GM12874 (cell line): ENCODE measurements around the gene PER2.
A peak's percentile ranks its signal among the peaks of the same experiment; 100 is the strongest.

Source experiments
- TF ChIP-seq, protein P1 (sequence below): IDR thresholded peaks from 2 replicates; pipeline ENCODE4 v1.5.1; 2011; ENCODE audit warnings: low read depth, mild to moderate bottlenecking, control low read depth, low read length, moderate library complexity; ENCODE audit not compliant: insufficient read depth

The PER2 gene

DNA sequence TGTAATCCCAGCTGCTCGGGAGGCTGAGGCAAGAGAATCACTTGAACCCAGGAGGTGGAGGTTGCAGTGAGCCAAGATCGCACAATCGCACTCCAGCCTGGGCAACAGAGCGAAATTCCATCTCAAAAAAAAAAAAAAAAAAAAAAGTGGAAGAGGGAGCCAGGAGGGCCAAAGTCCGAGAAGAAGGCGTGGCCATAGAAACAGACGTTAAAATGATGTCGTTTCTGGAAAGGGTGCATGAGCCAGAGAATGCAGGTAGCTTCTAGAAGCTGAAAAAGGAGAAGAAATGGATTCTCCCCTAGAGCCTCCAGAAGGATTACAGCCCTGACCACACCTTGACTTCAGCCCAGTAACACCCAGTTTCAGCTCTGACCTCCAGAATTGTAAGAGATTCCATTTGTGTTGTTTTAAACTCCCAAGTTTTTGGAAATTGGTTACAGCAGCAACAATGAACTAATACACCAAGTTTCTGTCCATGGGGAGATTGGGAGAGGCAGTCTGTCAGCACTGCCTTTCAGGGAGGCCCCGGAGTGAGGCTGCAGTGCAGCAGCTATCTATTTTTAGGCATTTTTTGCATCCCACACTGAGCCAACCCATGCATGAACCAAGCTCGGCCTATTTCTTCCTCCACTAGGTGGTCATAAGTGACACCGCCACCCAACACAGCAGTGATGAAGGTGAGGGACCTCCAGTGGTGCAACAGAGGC, 17.7 kb upstream of the PER2 start:
- TF ChIP-seq, protein P1, sequence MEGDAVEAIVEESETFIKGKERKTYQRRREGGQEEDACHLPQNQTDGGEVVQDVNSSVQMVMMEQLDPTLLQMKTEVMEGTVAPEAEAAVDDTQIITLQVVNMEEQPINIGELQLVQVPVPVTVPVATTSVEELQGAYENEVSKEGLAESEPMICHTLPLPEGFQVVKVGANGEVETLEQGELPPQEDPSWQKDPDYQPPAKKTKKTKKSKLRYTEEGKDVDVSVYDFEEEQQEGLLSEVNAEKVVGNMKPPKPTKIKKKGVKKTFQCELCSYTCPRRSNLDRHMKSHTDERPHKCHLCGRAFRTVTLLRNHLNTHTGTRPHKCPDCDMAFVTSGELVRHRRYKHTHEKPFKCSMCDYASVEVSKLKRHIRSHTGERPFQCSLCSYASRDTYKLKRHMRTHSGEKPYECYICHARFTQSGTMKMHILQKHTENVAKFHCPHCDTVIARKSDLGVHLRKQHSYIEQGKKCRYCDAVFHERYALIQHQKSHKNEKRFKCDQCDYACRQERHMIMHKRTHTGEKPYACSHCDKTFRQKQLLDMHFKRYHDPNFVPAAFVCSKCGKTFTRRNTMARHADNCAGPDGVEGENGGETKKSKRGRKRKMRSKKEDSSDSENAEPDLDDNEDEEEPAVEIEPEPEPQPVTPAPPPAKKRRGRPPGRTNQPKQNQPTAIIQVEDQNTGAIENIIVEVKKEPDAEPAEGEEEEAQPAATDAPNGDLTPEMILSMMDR: no peak

DNA sequence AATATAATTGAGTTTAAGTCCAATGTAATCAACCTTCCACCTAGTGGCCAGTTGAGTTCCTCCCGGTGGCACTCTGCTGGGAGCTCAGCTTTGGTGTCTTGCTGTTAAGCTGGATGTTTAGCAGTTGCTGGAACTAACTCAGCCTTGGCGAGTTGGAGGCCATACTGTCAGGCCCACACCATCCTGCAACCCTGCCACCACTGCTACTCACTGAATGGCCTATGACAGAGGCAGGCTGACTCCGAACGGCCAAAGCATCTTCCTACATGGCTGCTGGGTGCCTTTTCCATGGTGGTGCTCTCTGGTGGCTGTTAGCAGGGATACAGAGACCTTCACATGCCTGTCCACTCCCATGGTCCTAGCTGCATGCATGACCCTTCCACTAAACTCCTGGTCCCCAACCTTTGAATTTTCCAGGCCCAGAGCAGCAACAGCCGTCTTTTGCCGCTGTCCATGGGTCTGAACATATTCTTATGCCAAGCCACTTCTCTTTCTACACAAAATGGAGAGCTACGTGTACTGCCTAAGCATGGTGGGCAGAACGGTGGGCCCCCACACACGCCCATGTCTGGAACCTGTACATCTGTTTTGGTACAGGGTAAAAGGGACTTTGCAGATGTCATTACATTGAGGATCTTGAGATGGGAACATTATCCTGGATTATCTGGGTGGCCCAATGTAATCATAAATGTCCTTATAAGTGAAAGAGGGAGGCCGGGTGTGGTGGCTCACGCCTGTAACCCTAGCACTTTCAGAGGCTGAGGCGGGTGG, 16.9 kb upstream of the PER2 start:
- TF ChIP-seq, protein P1: peak; percentile 28; the same call in 1 of the 2 replicates

DNA sequence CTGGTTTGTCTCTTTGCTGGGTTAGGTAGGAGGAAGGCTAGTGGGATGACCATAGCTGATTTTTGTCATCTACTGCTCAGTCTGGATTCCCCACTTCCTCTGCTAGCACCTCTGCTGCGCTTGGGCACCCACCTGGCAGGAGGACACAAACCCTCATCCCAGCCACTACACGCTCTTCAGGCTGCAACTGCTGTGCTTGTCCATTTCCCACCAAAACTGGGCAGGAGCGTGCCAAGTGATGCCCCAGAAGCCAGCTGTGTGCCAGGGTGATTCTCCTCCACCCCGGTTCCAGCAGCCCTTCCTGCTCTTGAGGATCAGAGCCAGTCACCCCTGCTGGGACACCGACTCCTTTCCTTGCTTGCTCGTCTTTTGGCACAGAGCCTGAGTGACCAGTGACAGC, 15.7 kb upstream of the PER2 start:
- TF ChIP-seq, protein P1: no peak

DNA sequence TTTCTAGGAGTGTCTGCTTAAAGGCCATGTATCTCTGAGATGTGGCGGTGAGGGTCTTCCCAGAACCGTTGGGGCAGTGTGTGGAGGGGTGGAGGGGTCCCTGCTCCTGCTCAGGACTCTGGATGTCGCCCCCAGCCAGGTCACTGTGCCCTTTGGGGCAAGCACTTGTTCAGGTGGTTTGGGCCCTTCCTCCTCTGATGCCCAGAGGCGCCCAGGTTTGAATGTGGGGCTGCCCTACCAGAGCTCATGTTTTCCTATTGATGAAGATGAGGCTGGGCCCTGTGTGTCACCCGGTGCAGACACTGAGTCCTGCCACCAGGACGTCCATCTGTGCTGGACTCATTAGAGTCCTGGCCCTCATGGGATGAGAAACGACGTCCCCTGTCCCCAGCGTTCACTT, 14.3 kb upstream of the PER2 start:
- TF ChIP-seq, protein P1: no peak

DNA sequence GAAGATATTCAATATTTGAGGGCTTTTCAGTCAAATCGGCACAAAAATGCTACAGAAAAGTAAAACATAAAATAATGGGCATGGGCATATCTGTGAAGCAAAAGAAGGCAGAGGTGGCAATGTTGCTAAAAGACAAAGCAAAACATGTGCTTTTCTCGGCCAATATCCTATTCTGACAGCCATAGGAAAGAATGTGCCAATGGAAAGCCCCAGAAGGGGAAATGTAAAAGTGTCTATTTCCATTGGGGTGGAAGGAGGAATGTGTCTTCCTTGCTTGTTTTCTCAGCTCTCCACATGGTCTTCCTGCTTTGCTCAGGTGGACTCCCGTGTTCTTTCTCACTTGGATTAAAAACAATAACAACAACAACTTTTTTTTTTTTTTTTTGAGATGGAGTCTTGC, 13.7 kb upstream of the PER2 start:
- TF ChIP-seq, protein P1: no peak

DNA sequence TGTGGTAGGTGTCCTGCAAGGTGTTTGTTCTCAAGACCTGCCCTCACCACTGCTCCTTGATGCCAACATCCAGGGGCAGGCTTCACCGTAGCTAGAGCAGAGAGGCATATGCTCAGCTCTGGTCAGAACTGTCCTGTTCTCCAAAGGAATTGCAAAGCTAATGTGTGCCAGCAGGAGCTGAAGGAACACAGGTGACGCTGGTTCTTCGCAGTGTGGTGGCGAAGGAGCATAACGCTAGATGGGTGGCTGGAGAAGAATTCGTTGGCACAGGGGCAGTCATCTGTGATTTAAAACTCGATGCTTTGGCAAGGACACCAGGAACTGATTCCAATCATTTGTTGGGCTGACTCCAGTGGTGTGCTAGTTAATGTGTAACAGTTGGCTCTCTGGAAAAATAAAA, 11.4 kb upstream of the PER2 start:
- TF ChIP-seq, protein P1: no peak

DNA sequence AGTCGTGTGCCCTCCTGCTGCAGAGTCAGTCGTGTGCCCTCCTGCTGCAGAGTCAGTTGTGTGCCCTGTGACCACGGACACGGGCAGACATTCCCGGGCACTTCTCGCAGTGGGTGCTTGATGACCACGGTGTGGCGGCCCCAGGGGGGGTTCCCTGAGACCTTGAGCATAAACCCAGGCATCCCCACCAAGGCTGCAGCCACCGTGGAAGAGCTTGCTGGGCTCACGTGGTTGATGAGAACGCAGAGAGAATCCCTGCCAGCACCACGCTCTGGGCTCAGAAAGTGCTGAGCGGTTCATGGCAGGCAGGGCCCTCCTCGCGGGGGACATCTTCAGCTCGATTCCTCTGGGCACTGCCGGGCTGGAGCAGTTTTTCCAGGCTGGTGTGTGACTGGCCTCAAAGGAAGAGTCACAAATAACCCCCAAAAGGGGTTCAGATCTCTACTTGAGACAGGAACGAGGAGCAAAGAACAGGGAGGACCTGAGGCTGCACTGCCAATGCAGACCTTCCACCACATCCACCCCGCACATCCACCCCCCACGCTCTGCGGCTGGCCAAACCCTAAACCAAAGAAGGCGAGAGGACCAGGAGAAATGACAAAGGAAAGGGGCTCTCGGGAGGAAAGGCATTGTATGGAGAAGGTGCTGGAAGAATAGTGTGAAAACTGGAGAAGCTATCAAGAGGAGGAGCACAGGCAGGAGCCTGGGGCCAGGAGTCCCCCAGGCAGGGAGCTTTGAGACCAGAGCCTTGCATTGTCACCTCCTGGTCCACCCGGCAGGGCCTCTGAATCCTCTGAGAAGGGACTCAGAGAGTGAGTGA, 8.4 kb upstream of the PER2 start:
- TF ChIP-seq, protein P1: no peak
